GM19238 (cell line): Measurements from ENCODE around the gene TCERG1L.
"Not testable (repeated sequence)": the region's sequence is repeated elsewhere in the genome, so short reads cannot be mapped to it uniquely, and the experiment has no call there.

Experiments
- DNase-seq: peaks from one replicate; pipeline ENCODE4 v3.0.0; 2011; ENCODE audit warnings: low spot score; ENCODE audit not compliant: insufficient read length

TCERG1L gene

GRCh38 chr10:131311661-131312477 lies at the start of gene TCERG1L:
TSS of gene TCERG1L (minus strand) at chr10:131311721. CDS start at chr10:131311635, 86 bp downstream.
- DNase-seq = no peak

- no peak for DNase-seq
Observed at GRCh38 chr10:131358741-131359442, 47.4 kb upstream of the TCERG1L start.

GRCh38 chr10:131356442-131356841 lies 44.9 kb upstream of the TCERG1L start:
- DNase-seq = no peak

GRCh38 chr10:131355881-131356280 lies 44.4 kb upstream of the TCERG1L start:
- DNase-seq = no peak

GRCh38 chr10:131355056-131355455 lies 43.5 kb upstream of the TCERG1L start:
- DNase-seq = no peak

GRCh38 chr10:131354380-131354779 lies 42.9 kb upstream of the TCERG1L start:
- no peak for DNase-seq

GRCh38 chr10:131352765-131353290 lies 41.3 kb upstream of the TCERG1L start:
- DNase-seq = no peak

GRCh38 chr10:131350660-131351059 lies 39.1 kb upstream of the TCERG1L start:
- DNase-seq = no peak

- DNase-seq = no peak
Observed at GRCh38 chr10:131350245-131350644, 38.7 kb upstream of the TCERG1L start.

GRCh38 chr10:131346456-131346855 lies 34.9 kb upstream of the TCERG1L start:
- no peak for DNase-seq

- DNase-seq = no peak
Observed at GRCh38 chr10:131345691-131346090, 34.2 kb upstream of the TCERG1L start.

- no peak for DNase-seq
Observed at GRCh38 chr10:131344747-131345146, 33.2 kb upstream of the TCERG1L start.

- no peak for DNase-seq
Observed at GRCh38 chr10:131337741-131338140, 26.2 kb upstream of the TCERG1L start.

- no peak for DNase-seq
Observed at GRCh38 chr10:131332821-131333220, 21.3 kb upstream of the TCERG1L start.

GRCh38 chr10:131323880-131324279 lies 12.4 kb upstream of the TCERG1L start:
- DNase-seq = no peak

GRCh38 chr10:131323025-131323424 lies 11.5 kb upstream of the TCERG1L start:
- no peak for DNase-seq

GRCh38 chr10:131322575-131322974 lies 11.1 kb upstream of the TCERG1L start:
- not testable (repeated sequence) for DNase-seq

- DNase-seq = no peak
Observed at GRCh38 chr10:131320860-131321604, 9.5 kb upstream of the TCERG1L start.

GRCh38 chr10:131318814-131319213 lies 7.3 kb upstream of the TCERG1L start:
- no peak for DNase-seq

- DNase-seq = no peak
Observed at GRCh38 chr10:131318291-131318690, 6.8 kb upstream of the TCERG1L start.

GRCh38 chr10:131316321-131317075 lies 5.0 kb upstream of the TCERG1L start:
- no peak for DNase-seq
